Endodermal cell (in vitro differentiated cells): ENCODE measurements around the gene MELTF. TPM values are rescaled to one million over a fixed set of nuclear protein-coding genes. Genes with fewer than 3 reads are reported as not detected.

Experiments used
- DNase-seq: peaks from one replicate; pipeline ENCODE4 v3.0.0-alpha.2; 2017
- H3K27ac ChIP-seq: 2 replicates; pipeline ENCODE4 v1.5.1; 2013; ENCODE audit warnings: mild to moderate bottlenecking, low read depth, low read length, moderate library complexity
- H3K27me3 ChIP-seq: 2 replicates; pipeline ENCODE4 v1.6.1; 2013; ENCODE audit warnings: mild to moderate bottlenecking, low read length, moderate library complexity; ENCODE audit not compliant: insufficient read depth, control insufficient read depth, poor library complexity, severe bottlenecking
- H3K36me3 ChIP-seq: 2 replicates; pipeline ENCODE4 v1.7.0; 2013; ENCODE audit warnings: mild to moderate bottlenecking, low read length, moderate library complexity; ENCODE audit not compliant: control insufficient read depth, insufficient read depth
- H3K4me1 ChIP-seq: one replicate; pipeline ENCODE4 v1.7.0; 2013; ENCODE audit warnings: low read length; ENCODE audit not compliant: control insufficient read depth, insufficient read depth
- H3K4me3 ChIP-seq: 2 replicates; pipeline ENCODE4 v1.5.1; 2013; ENCODE audit warnings: mild to moderate bottlenecking, low read length, moderate library complexity
- H3K9ac ChIP-seq: 2 replicates; pipeline ENCODE4 v1.6.1; 2013; ENCODE audit warnings: mild to moderate bottlenecking, low read length, moderate library complexity; ENCODE audit not compliant: poor library complexity, severe bottlenecking; ENCODE audit errors: extremely low read depth
- H3K9me3 ChIP-seq: 2 replicates; pipeline ENCODE4 v1.6.1; 2013; ENCODE audit warnings: mild to moderate bottlenecking, low read length, moderate library complexity; ENCODE audit not compliant: control insufficient read depth
- H3K27ac Mint-ChIP-seq: 2 replicates; pipeline ENCODE4 v1.8.0; 2020; ENCODE audit warnings: mixed read lengths
- H3K27me3 Mint-ChIP-seq: 2 replicates; pipeline ENCODE4 v1.8.0; 2021; ENCODE audit warnings: mild to moderate bottlenecking, mixed read lengths; ENCODE audit not compliant: insufficient read depth
- H3K36me3 Mint-ChIP-seq: 2 replicates; pipeline ENCODE4 v1.8.0; 2020; ENCODE audit warnings: low read depth, mixed read lengths
- H3K4me1 Mint-ChIP-seq: 2 replicates; pipeline ENCODE4 v1.8.0; 2020; ENCODE audit warnings: mixed read lengths
- H3K4me3 Mint-ChIP-seq: 2 replicates; pipeline ENCODE4 v1.8.0; 2020; ENCODE audit warnings: mild to moderate bottlenecking, moderate library complexity, mixed read lengths
- H3K9me3 Mint-ChIP-seq: 2 replicates; pipeline ENCODE4 v1.8.0; 2020; ENCODE audit warnings: mild to moderate bottlenecking, mixed read lengths
- WGBS, 2 experiments: methylation state at CpG; one replicate each; pipeline versions ENCODE4 v1.1.5 to v1.1.7; 2013; ENCODE audit warnings: missing lambda C conversion rate in 2 of 2, mixed read lengths in 1 of 2; ENCODE audit not compliant: insufficient coverage in 1 of 2, insufficient read length in 1 of 2; 5-methylcytosine and 5-hydroxymethylcytosine counted together
- total RNA-seq, 2 donors: library from RNA; stranded (reverse); fragmentation: NEBNext Ultra II Directional in 1 of 2; extraction: Animal tissue kit (Norgen Biotek cat#: 25700) in 1 of 2; gene quantifications; 2 replicates in 1 of 2; 3 replicates in 1 of 2; pipeline ENCODE4 v1.2.1, GENCODE V29; 2021
- TF ChIP-seq, protein P1 (sequence below): fragments of 200-600 bp; sonication (generic); conservative IDR thresholded peaks from 2 replicates; pipeline ENCODE4 v1.5.0; 2021; ENCODE audit warnings: antibody characterized with exemption, mild to moderate bottlenecking

MELTF gene
- total RNA-seq, 2 donors from 2014 or later: 11.3 to 15.1 TPM

DNA sequence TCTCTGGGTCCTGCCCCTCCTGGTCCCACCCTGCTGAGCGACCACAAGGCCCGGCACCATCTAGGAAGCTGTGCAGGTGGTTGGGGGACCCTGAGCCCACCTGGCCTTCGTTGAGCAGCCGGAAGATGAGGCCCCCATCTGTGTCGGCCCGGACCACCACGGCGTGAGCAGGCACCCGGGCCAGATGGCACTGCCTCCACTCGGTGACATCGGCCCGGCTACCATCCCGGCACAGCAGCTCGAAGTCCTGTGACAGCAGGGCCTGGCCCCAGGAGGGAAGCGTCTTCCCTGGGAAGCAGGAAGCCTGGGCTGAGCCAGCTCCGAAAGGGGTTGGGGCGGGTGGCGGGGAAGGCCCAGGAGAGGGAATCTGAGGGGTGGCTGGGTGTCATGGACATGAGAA, 12.6 kb downstream of the MELTF start:
- Mint-ChIP-seq H3K4me1 (peaks cover 4% of the 10 kb centered on the region), H3K27me3 (peaks cover 5% of the 10 kb centered on the region), H3K9me3 (no peaks in the 10 kb centered on the region), H3K36me3 (no peaks in the 10 kb centered on the region), H3K27ac (no peak overlapping the region), H3K4me3 (no peak overlapping the region)
- no peaks in the 10 kb centered on the region for H3K36me3 ChIP-seq
- H3K4me1 ChIP-seq: no peaks in the 10 kb centered on the region
- no peaks in the 10 kb centered on the region for H3K9me3 ChIP-seq
- DNase-seq: no peak
- no peak overlapping the region for H3K9ac ChIP-seq
- H3K4me3 ChIP-seq: no peak overlapping the region
- TF ChIP-seq, protein P1, sequence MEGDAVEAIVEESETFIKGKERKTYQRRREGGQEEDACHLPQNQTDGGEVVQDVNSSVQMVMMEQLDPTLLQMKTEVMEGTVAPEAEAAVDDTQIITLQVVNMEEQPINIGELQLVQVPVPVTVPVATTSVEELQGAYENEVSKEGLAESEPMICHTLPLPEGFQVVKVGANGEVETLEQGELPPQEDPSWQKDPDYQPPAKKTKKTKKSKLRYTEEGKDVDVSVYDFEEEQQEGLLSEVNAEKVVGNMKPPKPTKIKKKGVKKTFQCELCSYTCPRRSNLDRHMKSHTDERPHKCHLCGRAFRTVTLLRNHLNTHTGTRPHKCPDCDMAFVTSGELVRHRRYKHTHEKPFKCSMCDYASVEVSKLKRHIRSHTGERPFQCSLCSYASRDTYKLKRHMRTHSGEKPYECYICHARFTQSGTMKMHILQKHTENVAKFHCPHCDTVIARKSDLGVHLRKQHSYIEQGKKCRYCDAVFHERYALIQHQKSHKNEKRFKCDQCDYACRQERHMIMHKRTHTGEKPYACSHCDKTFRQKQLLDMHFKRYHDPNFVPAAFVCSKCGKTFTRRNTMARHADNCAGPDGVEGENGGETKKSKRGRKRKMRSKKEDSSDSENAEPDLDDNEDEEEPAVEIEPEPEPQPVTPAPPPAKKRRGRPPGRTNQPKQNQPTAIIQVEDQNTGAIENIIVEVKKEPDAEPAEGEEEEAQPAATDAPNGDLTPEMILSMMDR: no peak
- no peak overlapping the region for H3K27ac ChIP-seq
- WGBS, 2 experiments: 94 to 96% methylated on average over 4 to 18 of the region's 18 CpGs
- no peaks in the 10 kb centered on the region for H3K27me3 ChIP-seq

GRCh38 chr3:197015790-197016736, 13.6 kb downstream of the MELTF start:
- H3K9me3 ChIP-seq: no peaks in the 10 kb centered on the region
- Mint-ChIP-seq H3K27me3 (peaks cover 5% of the 10 kb centered on the region), H3K9me3 (no peaks in the 10 kb centered on the region), H3K27ac (no peak overlapping the region), H3K4me1 (no peaks in the 10 kb centered on the region), H3K36me3 (no peaks in the 10 kb centered on the region), H3K4me3 (no peak overlapping the region)
- H3K27ac ChIP-seq: no peak overlapping the region
- no peak for DNase-seq
- no peaks in the 10 kb centered on the region for H3K27me3 ChIP-seq
- TF ChIP-seq, protein P1: no peak
- no peak overlapping the region for H3K9ac ChIP-seq
- H3K36me3 ChIP-seq: no peaks in the 10 kb centered on the region
- no peak overlapping the region for H3K4me3 ChIP-seq
- H3K4me1 ChIP-seq: no peaks in the 10 kb centered on the region
- WGBS, 2 experiments: 93 to 95% methylated on average over 16 to 28 of the region's 28 CpGs

- no peaks in the 10 kb centered on the region for H3K36me3 ChIP-seq
- DNase-seq: no peak
- TF ChIP-seq, protein P1: no peak
- no peaks in the 10 kb centered on the region for H3K36me3 Mint-ChIP-seq
- no peaks in the 10 kb centered on the region for H3K4me1 Mint-ChIP-seq
- whole genome bisulfite sequencing, 2 experiments: 95 to 98% methylated on average over 11 to 22 of the region's 22 CpGs
- no peak overlapping the region for H3K9ac ChIP-seq
- no peak overlapping the region for H3K27ac ChIP-seq
- no peak overlapping the region for H3K27ac Mint-ChIP-seq
- no peaks in the 10 kb centered on the region for H3K9me3 ChIP-seq
- H3K4me1 ChIP-seq: no peaks in the 10 kb centered on the region
- no peak overlapping the region for H3K4me3 ChIP-seq
- H3K9me3 Mint-ChIP-seq: no peaks in the 10 kb centered on the region
- H3K27me3 ChIP-seq: no peaks in the 10 kb centered on the region
- peaks cover 5% of the 10 kb centered on the region for H3K27me3 Mint-ChIP-seq
- no peak overlapping the region for H3K4me3 Mint-ChIP-seq
Measured at GRCh38 chr3:197014942-197015575, 14.6 kb downstream of the MELTF start.
